SK-N-SH (cell line): ENCODE measurements around the gene SCYGR1. TPM values are rescaled to one million over a fixed set of nuclear protein-coding genes. Genes with fewer than 3 reads are reported as not detected.

Experiments
- CTCF ChIA-PET: fragments of 300-600, 350-600 bp; formaldehyde crosslinking; extraction: SDS; loops from one replicate; lab custom pipeline; 2021; lab: Yijun Ruan, JAX
- POLR2A ChIA-PET: fragments of 350-600 bp; sonication (Branson Sonifier 250); formaldehyde crosslinking; extraction: SDS; loops from one replicate; lab custom pipeline; 2020; ENCODE audit warnings: antibody characterized with exemption, inconsistent platforms; lab: Yijun Ruan, JAX
- DNase-seq: peaks from one replicate; pipeline ENCODE4 v3.0.0; 2012
- H2AFZ ChIP-seq: fragments of 200-600 bp; sonication (generic); 2 replicates; pipeline ENCODE4 v1.8.1; 2016; ENCODE audit warnings: antibody characterized with exemption, mild to moderate bottlenecking, low read depth
- H3F3A ChIP-seq: fragments of 200-600 bp; sonication (generic); replicated peaks from 2 replicates; pipeline ENCODE3; 2016; ENCODE audit warnings: antibody characterized with exemption, mild to moderate bottlenecking; ENCODE audit not compliant: insufficient read depth
- H3K27ac ChIP-seq, 2 experiments: fragments of 200-500 bp in 1 of 2; fragments of 200-600 bp in 1 of 2; sonication (Bioruptor generic) in 1 of 2; sonication (generic), shearing (Covaris generic) in 1 of 2; 2 replicates each; pipeline versions ENCODE4 v1.5.1 to v1.6.1; 2014 to 2016; ENCODE audit warnings: low read depth in 2 of 2, inconsistent platforms in 1 of 2, low read length in 1 of 2, mild to moderate bottlenecking in 1 of 2, mixed read lengths in 1 of 2
- H3K27me3 ChIP-seq: fragments of 200-600 bp; sonication (generic), shearing (Covaris generic); 2 replicates; pipeline ENCODE4 v1.6.1; 2016; ENCODE audit warnings: mixed run types; ENCODE audit not compliant: insufficient read depth
- H3K36me3 ChIP-seq, 2 experiments: fragments of 200-500 bp in 1 of 2; fragments of 200-600 bp in 1 of 2; sonication (Bioruptor generic) in 1 of 2; sonication (generic) in 1 of 2; replicated peaks in 1 of 2; 2 replicates each; pipeline versions ENCODE3 to v1.5.1; 2014 to 2016; ENCODE audit warnings: low read length in 1 of 2, mild to moderate bottlenecking in 1 of 2; ENCODE audit not compliant: insufficient read depth in 2 of 2, control insufficient read depth in 1 of 2
- H3K4me1 ChIP-seq, 2 experiments: fragments of 200-500 bp in 1 of 2; fragments of 200-600 bp in 1 of 2; sonication (Bioruptor generic) in 1 of 2; sonication (generic), shearing (Covaris generic) in 1 of 2; 2 replicates each; pipeline versions ENCODE4 v1.5.1 to v1.6.1; 2014 to 2016; ENCODE audit warnings: low read depth in 1 of 2, low read length in 1 of 2, mixed run types in 1 of 2; ENCODE audit not compliant: insufficient read depth in 2 of 2, control insufficient read depth in 1 of 2
- H3K4me2 ChIP-seq: fragments of 200-600 bp; sonication (generic), shearing (Covaris generic); 2 replicates; pipeline ENCODE4 v1.6.1; 2017; ENCODE audit warnings: mixed run types
- H3K4me3 ChIP-seq, 2 experiments: fragments of 200-500 bp in 1 of 2; fragments of 200-600 bp in 1 of 2; sonication (Bioruptor generic) in 1 of 2; sonication (generic), shearing (Covaris generic) in 1 of 2; 2 replicates each; pipeline versions ENCODE4 v1.5.1 to v1.8.1; 2014 to 2016; ENCODE audit warnings: low read depth in 2 of 2, inconsistent platforms in 1 of 2, low read length in 1 of 2, mild to moderate bottlenecking in 1 of 2, mixed read lengths in 1 of 2, moderate library complexity in 1 of 2
- H3K79me2 ChIP-seq: fragments of 200-600 bp; sonication (generic); 2 replicates; pipeline ENCODE4 v1.8.1; 2017; ENCODE audit warnings: mild to moderate bottlenecking; ENCODE audit not compliant: insufficient read depth
- H3K9ac ChIP-seq: fragments of 200-600 bp; sonication (generic); 2 replicates; pipeline ENCODE4 v1.6.1; 2017; ENCODE audit warnings: mixed run types
- H3K9me2 ChIP-seq: fragments of 200-600 bp; sonication (generic); 2 replicates; pipeline ENCODE4 v1.6.1; 2017; ENCODE audit warnings: mixed run types
- H3K9me3 ChIP-seq: fragments of 200-600 bp; sonication (generic); 2 replicates; pipeline ENCODE4 v1.6.1; 2017; ENCODE audit warnings: mixed run types, mild to moderate bottlenecking, moderate library complexity
- H4K20me1 ChIP-seq: fragments of 200-600 bp; sonication (generic); 2 replicates; pipeline ENCODE4 v1.6.1; 2017; ENCODE audit warnings: mild to moderate bottlenecking, mixed run types; ENCODE audit not compliant: insufficient read depth
- CHD2 ChIP-seq: fragments of 150-350 bp; IDR thresholded peaks from 2 replicates; pipeline ENCODE4 v1.6.1; 2018; ENCODE audit warnings: low read length; ENCODE audit not compliant: partially characterized antibody
- CTCF ChIP-seq: fragments of 200-600 bp; sonication (generic); IDR thresholded peaks from 2 replicates; pipeline ENCODE4 v1.6.1; 2017; ENCODE audit warnings: antibody characterized with exemption, mild to moderate bottlenecking, moderate library complexity
- EP300 ChIP-seq, 2 experiments: IDR thresholded peaks; 2 replicates each; pipeline versions ENCODE4 v1.4.0 to v1.6.1; 2012; ENCODE audit warnings: borderline replicate concordance in 1 of 2, low read depth in 1 of 2, low read length in 1 of 2
- EZH2phosphoT487 ChIP-seq: fragments of 200-600 bp; sonication (generic); IDR thresholded peaks from 2 replicates; pipeline ENCODE4 v1.6.1; 2017; ENCODE audit warnings: low read depth, mixed run types, mild to moderate bottlenecking, antibody characterized with exemption, moderate library complexity, borderline replicate concordance
- FOSL2 ChIP-seq: IDR thresholded peaks from 2 replicates; pipeline ENCODE4 v1.4.0; 2012; ENCODE audit warnings: low read depth, mild to moderate bottlenecking, moderate library complexity, borderline replicate concordance
- FOXJ3 ChIP-seq: sonication (generic); formaldehyde crosslinking; IDR thresholded peaks from 2 replicates; pipeline ENCODE4 v1.5.1; 2020; ENCODE audit warnings: mild to moderate bottlenecking, missing genetic modification reagents
- FOXM1 ChIP-seq: IDR thresholded peaks from 2 replicates; pipeline ENCODE4 v1.4.0; 2012; ENCODE audit warnings: low read depth, mild to moderate bottlenecking
- GATA2 ChIP-seq: sonication (generic); formaldehyde crosslinking; IDR thresholded peaks from 2 replicates; pipeline ENCODE4 v1.5.0; 2020; ENCODE audit warnings: mild to moderate bottlenecking, missing genetic modification reagents
- MAX ChIP-seq: IDR thresholded peaks from 2 replicates; pipeline ENCODE4 v1.4.0; 2012; ENCODE audit warnings: low read depth
- MEF2A ChIP-seq: IDR thresholded peaks from 2 replicates; pipeline ENCODE4 v1.4.0; 2012; ENCODE audit warnings: low read depth, borderline replicate concordance
- NRF1 ChIP-seq: IDR thresholded peaks from 2 replicates; pipeline ENCODE4 v1.6.1; 2012; ENCODE audit warnings: low read depth, mild to moderate bottlenecking, low read length
- PBX3 ChIP-seq: IDR thresholded peaks from 2 replicates; pipeline ENCODE4; 2012
- RCOR1 ChIP-seq: fragments of 150-350 bp; IDR thresholded peaks from 2 replicates; pipeline ENCODE4 v1.6.1; 2017; ENCODE audit warnings: antibody characterized with exemption, low read length
- RFX5 ChIP-seq: IDR thresholded peaks from 2 replicates; pipeline ENCODE4 v1.6.1; 2012; ENCODE audit warnings: mild to moderate bottlenecking, improper control_type of control experiment, low read length
- RXRA ChIP-seq: IDR thresholded peaks from 2 replicates; pipeline ENCODE4 v1.4.0; 2012; ENCODE audit warnings: low read depth, mild to moderate bottlenecking, borderline replicate concordance
- SIN3A ChIP-seq: IDR thresholded peaks from 2 replicates; pipeline ENCODE4 v1.6.1; 2012; ENCODE audit warnings: low read depth, mild to moderate bottlenecking, low read length, moderate library complexity, borderline replicate concordance
- TCF12 ChIP-seq: IDR thresholded peaks from 2 replicates; pipeline ENCODE4 v1.4.0; 2012
- TEAD4 ChIP-seq: IDR thresholded peaks from 2 replicates; pipeline ENCODE4 v1.4.0; 2012; ENCODE audit warnings: mild to moderate bottlenecking, borderline replicate concordance; ENCODE audit not compliant: insufficient read depth
- WGBS: methylation state at CpG from one replicate; pipeline ENCODE4 v1.1.6; 2017; ENCODE audit warnings: low lambda C conversion rate; 5-methylcytosine and 5-hydroxymethylcytosine counted together
- polyA plus RNA-seq, 3 experiments: library from polyadenylated mRNA; depleted of rRNA; stranded (reverse); fragments of >200 nt; gene quantifications; 2 replicates each; pipeline ENCODE4 v1.2.3, GENCODE V29; 2012
- TF ChIP-seq, protein P1 (sequence below): fragments of 150-350 bp; IDR thresholded peaks from 2 replicates; pipeline ENCODE4 v1.6.1; 2016; ENCODE audit warnings: mild to moderate bottlenecking, low read depth, low read length

The SCYGR1 gene
- polyA plus RNA-seq, 1 of the 3 experiments (the other 2 are of a cell fraction), result not detected

GRCh38 chr2:227413371-227413770, 25.6 kb upstream of the SCYGR1 start:
- H3K9me2 ChIP-seq, result no peaks in the 10 kb centered on the region
- H3K4me3 ChIP-seq, result no peak overlapping the region
- H3K27me3 ChIP-seq, result no peaks in the 10 kb centered on the region
- CTCF ChIA-PET, result no interaction called here
- H3K4me1 ChIP-seq, result peaks cover 2 to 30% of the 10 kb centered on the region in 2 experiments; a peak in 2 of 4 replicates
- no peak overlapping the region for H3K9ac ChIP-seq
- no peaks in the 10 kb centered on the region for H3K9me3 ChIP-seq
- H3K27ac ChIP-seq, result no peak overlapping the region
- H3K79me2 ChIP-seq, result no peaks in the 10 kb centered on the region
- no peak for DNase-seq
- WGBS, result 95% methylated on average over 8 of the region's 8 CpGs
- TF ChIP-seq TEAD4, result no peak
- TF ChIP-seq CHD2, result no peak
- no peak for TF ChIP-seq EP300 (IDR thresholded peaks at IDR 0.05; ENCODE audit: borderline replicate concordance in 1 of 2, low read depth in 1 of 2, low read length in 1 of 2)
- TF ChIP-seq RXRA, result no peak
- TF ChIP-seq CTCF, result no peak
- TF ChIP-seq RFX5, result no peak
- no peak for TF ChIP-seq SIN3A
- no peak for TF ChIP-seq FOSL2
- TF ChIP-seq GATA2 (CRISPR knock-in tag), result no peak
- TF ChIP-seq, protein P1, sequence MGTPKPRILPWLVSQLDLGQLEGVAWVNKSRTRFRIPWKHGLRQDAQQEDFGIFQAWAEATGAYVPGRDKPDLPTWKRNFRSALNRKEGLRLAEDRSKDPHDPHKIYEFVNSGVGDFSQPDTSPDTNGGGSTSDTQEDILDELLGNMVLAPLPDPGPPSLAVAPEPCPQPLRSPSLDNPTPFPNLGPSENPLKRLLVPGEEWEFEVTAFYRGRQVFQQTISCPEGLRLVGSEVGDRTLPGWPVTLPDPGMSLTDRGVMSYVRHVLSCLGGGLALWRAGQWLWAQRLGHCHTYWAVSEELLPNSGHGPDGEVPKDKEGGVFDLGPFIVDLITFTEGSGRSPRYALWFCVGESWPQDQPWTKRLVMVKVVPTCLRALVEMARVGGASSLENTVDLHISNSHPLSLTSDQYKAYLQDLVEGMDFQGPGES, result no peak
- TF ChIP-seq FOXM1, result no peak
- no peak for TF ChIP-seq FOXJ3 (CRISPR knock-in tag)
- no peak for TF ChIP-seq MAX
- TF ChIP-seq RCOR1, result no peak
- H3K36me3 ChIP-seq, result no peaks in the 10 kb centered on the region
- no peak overlapping the region for H2AFZ ChIP-seq
- no peaks in the 10 kb centered on the region for H4K20me1 ChIP-seq
- peaks cover 3% of the 10 kb centered on the region for H3F3A ChIP-seq
- POLR2A ChIA-PET, result no interaction called here
- no peak overlapping the region for H3K4me2 ChIP-seq

DNA sequence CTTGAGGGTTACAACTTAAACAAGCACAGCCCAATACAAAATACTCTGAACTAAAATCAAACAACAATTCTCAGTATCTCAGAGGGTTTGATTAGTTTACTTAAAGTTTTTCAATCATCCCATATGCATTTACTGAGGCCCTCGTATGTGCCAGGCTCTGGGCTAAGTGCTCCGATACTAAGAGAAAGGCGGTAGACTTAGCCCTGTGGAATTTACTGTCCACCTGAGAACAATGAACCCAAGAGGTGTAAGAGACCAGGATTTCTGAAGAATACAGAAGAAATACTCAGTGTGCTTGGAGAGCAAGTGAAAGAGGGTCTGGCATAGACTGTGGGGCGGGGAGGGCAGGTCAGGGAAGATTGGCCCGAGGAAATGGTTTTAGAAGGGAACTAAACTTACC, 25.1 kb upstream of the SCYGR1 start:
- ChIA-PET CTCF (no interaction called here), POLR2A (no interaction called here)
- Histone ChIP-seq H3K27me3 (no peaks in the 10 kb centered on the region), H3K4me1 (peaks cover 2 to 30% of the 10 kb centered on the region in 2 experiments; a peak in 2 of 4 replicates), H2AFZ (no peak overlapping the region), H3K9me3 (no peaks in the 10 kb centered on the region), H3K9me2 (no peaks in the 10 kb centered on the region), H3K4me3 (no peak overlapping the region), H3F3A (peaks cover 3% of the 10 kb centered on the region), H3K9ac (no peak overlapping the region), H3K36me3 (no peaks in the 10 kb centered on the region), H3K79me2 (no peaks in the 10 kb centered on the region), H3K4me2 (no peak overlapping the region), H3K27ac (no peak overlapping the region), H4K20me1 (no peaks in the 10 kb centered on the region)
- DNase-seq, result no peak
- 93% methylated on average over 5 of the region's 5 CpGs for WGBS
- TF ChIP-seq CTCF (no peak), PBX3 (no peak), SIN3A (no peak), EZH2phosphoT487 (no peak), NRF1 (no peak), TCF12 (no peak), RCOR1 (no peak), MEF2A (no peak)
